GM12878 (cell line): Measurements from ENCODE around the gene ASIC4. TPM values are rescaled to one million over a fixed set of nuclear protein-coding genes. Genes with fewer than 3 reads are reported as not detected.

Experiments used
- BCL11A ChIP-seq: IDR thresholded peaks from 2 replicates; pipeline ENCODE4 v1.6.1; 2011; ENCODE audit warnings: low read depth, low read length
- CBFB ChIP-seq: IDR thresholded peaks from 2 replicates; pipeline ENCODE4 v1.6.1; 2016; ENCODE audit warnings: antibody characterized with exemption, low read depth
- NRF1 ChIP-seq: conservative IDR thresholded peaks from 2 replicates; pipeline ENCODE4 v1.6.1; 2011; ENCODE audit warnings: mild to moderate bottlenecking, low read depth, low read length, improper control_type of control experiment
- PAX5 ChIP-seq: IDR thresholded peaks from 2 replicates; pipeline ENCODE4 v1.6.1; 2011; ENCODE audit warnings: low read depth, low read length, borderline replicate concordance
- SRF ChIP-seq, 2 experiments: IDR thresholded peaks; 2 replicates each; pipeline ENCODE4 v1.6.1; 2011; ENCODE audit warnings: low read depth in 2 of 2, low read length in 2 of 2, mild to moderate bottlenecking in 1 of 2, moderate library complexity in 1 of 2
- YY1 ChIP-seq: IDR thresholded peaks from 2 replicates; pipeline ENCODE4 v1.6.1; 2011; ENCODE audit warnings: low read depth, mild to moderate bottlenecking, low read length
- ZBED1 ChIP-seq: IDR thresholded peaks from 2 replicates; pipeline ENCODE4 v1.6.1; 2016; ENCODE audit warnings: borderline replicate concordance
- polyA plus RNA-seq, 11 experiments: library from polyadenylated mRNA; depleted of rRNA in 4 of 11; unstranded in 6 of 11; stranded (reverse) in 5 of 11; fragments of >200 nt; fragmentation: Nextera tagmentation in 4 of 11; fragmentation: Illumina TruSeq in 1 of 11; extraction: Ambion mirVana in 4 of 11; extraction: Trizol in 1 of 11; gene quantifications; 1 replicate in 1 of 11; 2 replicates in 10 of 11; pipeline versions ENCODE4 v1.2.1 to v1.2.3, GENCODE V29; 2011 to 2016; ENCODE audit warnings: inconsistent platforms in 2 of 11, missing spikeins in 2 of 11, low read depth in 1 of 11
- total RNA-seq, 4 experiments: library from RNA; depleted of rRNA in 3 of 4; stranded (reverse); fragments of >200 nt in 3 of 4; fragmentation: Illumina TruSeq in 1 of 4; extraction: Trizol in 1 of 4; gene quantifications; 2 replicates each; pipeline versions ENCODE4 v1.2.1 to v1.2.3, GENCODE V29; 2013 to 2021
- TF ChIP-seq, protein P1 (sequence below): fragments of 450-650 bp; IDR thresholded peaks from 2 replicates; pipeline ENCODE4 v1.6.1; 2018; ENCODE audit warnings: mild to moderate bottlenecking, low read depth, moderate library complexity; ENCODE audit not compliant: partially characterized antibody
- TF ChIP-seq, protein P2 (sequence below): IDR thresholded peaks from 2 replicates; pipeline ENCODE4 v1.6.1; 2011; ENCODE audit warnings: borderline replicate concordance, low read depth, mild to moderate bottlenecking, moderate library complexity, mixed read lengths, low read length; ENCODE audit not compliant: insufficient read depth; ENCODE audit errors: extremely low read length
- TF ChIP-seq, protein P3 (sequence below): fragments of 450-650 bp; IDR thresholded peaks from 2 replicates; pipeline ENCODE4 v1.6.1; 2017; ENCODE audit warnings: antibody characterized with exemption, mild to moderate bottlenecking, moderate library complexity

Gene ASIC4
- total and polyA plus RNA-seq, 10 of the 15 experiments (the other 5 are each of a cell fraction or from before 2014, with no cell fraction given) = 0.01 TPM; not detected in 9

DNA sequence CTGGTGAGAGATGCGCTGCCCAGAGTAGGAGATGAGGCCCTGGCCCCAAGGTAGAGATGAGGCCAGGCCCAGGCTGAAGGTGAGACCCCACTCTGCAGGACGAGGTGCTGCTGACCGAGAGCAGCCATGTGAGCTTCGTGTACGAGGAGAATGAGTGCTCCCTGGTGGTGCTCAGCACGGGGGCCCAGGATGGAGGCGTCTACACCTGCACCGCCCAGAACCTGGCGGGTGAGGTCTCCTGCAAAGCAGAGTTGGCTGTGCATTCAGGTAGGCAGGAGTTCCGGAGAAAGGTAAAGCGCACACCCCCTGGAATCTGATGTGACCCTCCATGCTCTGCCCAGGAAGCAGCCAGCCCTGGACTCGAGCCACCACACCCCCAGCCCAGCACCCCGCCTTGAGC lies 37.1 kb upstream of the ASIC4 start (continued):
- TF ChIP-seq, protein P1, sequence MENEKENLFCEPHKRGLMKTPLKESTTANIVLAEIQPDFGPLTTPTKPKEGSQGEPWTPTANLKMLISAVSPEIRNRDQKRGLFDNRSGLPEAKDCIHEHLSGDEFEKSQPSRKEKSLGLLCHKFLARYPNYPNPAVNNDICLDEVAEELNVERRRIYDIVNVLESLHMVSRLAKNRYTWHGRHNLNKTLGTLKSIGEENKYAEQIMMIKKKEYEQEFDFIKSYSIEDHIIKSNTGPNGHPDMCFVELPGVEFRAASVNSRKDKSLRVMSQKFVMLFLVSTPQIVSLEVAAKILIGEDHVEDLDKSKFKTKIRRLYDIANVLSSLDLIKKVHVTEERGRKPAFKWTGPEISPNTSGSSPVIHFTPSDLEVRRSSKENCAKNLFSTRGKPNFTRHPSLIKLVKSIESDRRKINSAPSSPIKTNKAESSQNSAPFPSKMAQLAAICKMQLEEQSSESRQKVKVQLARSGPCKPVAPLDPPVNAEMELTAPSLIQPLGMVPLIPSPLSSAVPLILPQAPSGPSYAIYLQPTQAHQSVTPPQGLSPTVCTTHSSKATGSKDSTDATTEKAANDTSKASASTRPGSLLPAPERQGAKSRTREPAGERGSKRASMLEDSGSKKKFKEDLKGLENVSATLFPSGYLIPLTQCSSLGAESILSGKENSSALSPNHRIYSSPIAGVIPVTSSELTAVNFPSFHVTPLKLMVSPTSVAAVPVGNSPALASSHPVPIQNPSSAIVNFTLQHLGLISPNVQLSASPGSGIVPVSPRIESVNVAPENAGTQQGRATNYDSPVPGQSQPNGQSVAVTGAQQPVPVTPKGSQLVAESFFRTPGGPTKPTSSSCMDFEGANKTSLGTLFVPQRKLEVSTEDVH = no peak
- TF ChIP-seq ZBED1 (no peak), CBFB (no peak), SRF (IDR thresholded peaks at IDR 0.05; ENCODE audit: low read depth in 2 of 2, low read length in 2 of 2) (no peak), NRF1 (no peak), BCL11A (no peak), PAX5 (no peak), YY1 (no peak)
- TF ChIP-seq, protein P2, sequence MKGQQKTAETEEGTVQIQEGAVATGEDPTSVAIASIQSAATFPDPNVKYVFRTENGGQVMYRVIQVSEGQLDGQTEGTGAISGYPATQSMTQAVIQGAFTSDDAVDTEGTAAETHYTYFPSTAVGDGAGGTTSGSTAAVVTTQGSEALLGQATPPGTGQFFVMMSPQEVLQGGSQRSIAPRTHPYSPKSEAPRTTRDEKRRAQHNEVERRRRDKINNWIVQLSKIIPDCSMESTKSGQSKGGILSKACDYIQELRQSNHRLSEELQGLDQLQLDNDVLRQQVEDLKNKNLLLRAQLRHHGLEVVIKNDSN = no peak
- TF ChIP-seq, protein P3, sequence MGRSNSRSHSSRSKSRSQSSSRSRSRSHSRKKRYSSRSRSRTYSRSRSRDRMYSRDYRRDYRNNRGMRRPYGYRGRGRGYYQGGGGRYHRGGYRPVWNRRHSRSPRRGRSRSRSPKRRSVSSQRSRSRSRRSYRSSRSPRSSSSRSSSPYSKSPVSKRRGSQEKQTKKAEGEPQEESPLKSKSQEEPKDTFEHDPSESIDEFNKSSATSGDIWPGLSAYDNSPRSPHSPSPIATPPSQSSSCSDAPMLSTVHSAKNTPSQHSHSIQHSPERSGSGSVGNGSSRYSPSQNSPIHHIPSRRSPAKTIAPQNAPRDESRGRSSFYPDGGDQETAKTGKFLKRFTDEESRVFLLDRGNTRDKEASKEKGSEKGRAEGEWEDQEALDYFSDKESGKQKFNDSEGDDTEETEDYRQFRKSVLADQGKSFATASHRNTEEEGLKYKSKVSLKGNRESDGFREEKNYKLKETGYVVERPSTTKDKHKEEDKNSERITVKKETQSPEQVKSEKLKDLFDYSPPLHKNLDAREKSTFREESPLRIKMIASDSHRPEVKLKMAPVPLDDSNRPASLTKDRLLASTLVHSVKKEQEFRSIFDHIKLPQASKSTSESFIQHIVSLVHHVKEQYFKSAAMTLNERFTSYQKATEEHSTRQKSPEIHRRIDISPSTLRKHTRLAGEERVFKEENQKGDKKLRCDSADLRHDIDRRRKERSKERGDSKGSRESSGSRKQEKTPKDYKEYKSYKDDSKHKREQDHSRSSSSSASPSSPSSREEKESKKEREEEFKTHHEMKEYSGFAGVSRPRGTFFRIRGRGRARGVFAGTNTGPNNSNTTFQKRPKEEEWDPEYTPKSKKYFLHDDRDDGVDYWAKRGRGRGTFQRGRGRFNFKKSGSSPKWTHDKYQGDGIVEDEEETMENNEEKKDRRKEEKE = no peak
- TF ChIP-seq, all 136 proteins: peak for 0
